IPS-NIHi7 (cell line): ENCODE results near the gene CDC45.
"Not testable (repeated sequence)": the region's sequence is repeated elsewhere in the genome, so short reads cannot be mapped to it uniquely, and the experiment has no call there.

Experiments used
- DNase-seq: peaks from one replicate; pipeline ENCODE4 v3.0.0; 2012; ENCODE audit warnings: mixed read lengths; ENCODE audit errors: extremely low spot score

Gene CDC45, protein sequence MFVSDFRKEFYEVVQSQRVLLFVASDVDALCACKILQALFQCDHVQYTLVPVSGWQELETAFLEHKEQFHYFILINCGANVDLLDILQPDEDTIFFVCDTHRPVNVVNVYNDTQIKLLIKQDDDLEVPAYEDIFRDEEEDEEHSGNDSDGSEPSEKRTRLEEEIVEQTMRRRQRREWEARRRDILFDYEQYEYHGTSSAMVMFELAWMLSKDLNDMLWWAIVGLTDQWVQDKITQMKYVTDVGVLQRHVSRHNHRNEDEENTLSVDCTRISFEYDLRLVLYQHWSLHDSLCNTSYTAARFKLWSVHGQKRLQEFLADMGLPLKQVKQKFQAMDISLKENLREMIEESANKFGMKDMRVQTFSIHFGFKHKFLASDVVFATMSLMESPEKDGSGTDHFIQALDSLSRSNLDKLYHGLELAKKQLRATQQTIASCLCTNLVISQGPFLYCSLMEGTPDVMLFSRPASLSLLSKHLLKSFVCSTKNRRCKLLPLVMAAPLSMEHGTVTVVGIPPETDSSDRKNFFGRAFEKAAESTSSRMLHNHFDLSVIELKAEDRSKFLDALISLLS

DNA sequence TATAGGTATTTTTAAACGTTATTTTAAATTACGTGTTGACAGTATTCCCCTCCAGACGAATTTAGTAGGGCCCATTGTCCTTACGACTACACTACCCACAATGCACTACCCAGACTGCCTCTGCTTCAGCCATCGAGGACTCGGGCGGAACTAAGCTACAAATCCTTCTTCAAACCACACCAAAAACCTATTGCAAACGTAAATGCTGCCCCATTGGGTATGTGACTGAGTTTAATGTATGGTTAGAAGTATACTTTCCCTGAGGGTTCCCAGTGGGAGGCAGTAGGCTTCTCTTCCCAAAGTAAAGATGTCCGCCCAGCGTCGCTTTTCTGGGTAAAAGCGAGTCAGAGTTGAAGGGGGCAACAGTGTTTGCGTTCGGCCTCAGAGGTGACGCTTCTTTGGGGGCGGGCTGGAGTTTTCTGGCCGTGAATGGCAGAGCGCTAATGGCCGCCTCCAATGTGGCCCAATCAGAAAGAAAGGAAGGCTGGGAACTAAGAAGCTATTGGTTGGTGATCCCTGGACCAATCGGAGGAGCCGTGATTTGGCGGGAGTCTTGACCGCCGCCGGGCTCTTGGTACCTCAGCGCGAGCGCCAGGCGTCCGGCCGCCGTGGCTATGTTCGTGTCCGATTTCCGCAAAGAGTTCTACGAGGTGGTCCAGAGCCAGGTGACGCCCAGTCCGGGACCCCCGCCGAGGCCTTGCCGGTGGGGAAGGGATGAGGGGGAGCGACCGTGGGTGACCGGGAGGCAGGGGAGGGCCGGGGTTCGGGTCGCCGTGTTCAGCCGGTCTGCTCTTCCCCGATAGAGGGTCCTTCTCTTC is at the start of gene CDC45:
Gene CDC45 (plus strand): TSS at position 566 of the 818 bp plus-strand sequence. CDS start 49 bp downstream, at position 615.
- DNase-seq: peak; percentile 98

DNA sequence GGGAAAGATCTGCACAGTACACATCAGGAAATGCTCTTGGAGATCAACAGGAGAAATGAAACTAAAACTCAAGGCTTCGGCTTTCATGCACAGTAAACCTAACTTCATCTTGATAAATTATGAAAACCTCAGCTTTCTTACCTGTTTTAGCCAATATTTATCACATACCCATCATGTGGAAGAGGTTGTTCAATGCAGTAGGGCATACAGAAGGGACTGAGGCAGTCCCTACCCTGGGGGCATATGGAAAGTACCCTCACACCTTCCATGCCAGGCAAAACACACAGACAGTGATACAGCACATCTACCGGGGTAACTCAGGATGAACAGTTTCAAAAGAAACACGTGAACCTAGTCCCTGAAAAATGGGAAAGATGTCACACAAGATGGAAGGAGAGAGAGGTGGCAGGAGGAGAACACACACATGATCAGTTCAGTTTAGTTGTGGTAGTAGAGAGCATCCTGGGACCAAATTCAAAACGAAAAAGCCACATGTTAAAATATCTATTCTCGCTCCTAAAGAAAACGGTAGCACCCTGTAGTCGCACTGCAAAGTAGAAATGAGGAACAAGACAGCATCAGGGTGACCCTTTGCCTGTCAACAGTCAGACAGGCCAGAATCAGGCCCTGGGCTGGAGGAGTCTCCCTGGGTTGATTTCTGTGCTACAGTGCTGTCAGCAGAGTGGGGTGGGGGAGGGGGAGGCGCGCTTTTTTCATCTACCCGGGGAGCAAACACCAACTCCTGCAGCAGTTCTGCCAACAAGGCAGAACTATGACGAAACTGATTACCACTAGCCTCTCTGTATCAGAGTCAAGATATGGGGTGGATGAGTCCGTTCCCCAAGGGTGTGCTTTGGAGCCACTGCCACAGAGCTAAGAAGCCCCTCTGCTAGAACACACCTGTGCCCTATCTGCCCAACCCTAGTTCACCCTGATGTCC is 49.5 kb upstream of the CDC45 start:
- DNase-seq: no peak

DNA sequence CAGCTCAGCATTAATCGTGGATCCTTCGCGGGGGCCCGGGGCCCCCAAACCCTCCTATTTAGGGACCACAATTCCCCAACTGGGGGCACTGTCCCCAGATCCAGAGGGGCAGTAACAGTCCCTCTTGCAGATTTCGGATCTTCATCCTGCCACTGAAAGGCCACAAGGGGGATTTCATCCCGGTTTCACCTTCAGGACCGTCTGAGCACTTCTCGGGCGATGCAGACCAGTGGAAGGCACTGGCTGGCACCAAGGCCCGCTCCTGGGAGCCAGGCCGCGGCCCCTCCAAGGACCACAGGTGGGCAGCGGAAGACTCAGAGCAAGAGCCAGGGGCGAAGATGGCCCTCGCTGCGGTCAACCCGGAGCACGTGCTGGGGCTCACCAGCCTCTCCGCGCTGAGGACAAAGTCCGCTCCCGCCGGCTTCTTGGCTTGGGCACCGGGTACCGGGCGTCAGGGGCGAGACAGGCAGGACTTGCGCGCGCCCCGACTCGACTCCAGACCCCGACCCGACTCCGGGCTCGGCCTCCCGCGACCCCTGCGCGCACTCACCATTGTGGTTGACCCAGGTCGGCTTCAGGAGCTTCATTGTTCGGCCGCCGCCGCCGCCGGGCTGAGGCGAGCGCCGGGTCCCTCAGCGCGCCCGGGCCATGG is 48.7 kb upstream of the CDC45 start:
- DNase-seq: peak; percentile 43

DNA sequence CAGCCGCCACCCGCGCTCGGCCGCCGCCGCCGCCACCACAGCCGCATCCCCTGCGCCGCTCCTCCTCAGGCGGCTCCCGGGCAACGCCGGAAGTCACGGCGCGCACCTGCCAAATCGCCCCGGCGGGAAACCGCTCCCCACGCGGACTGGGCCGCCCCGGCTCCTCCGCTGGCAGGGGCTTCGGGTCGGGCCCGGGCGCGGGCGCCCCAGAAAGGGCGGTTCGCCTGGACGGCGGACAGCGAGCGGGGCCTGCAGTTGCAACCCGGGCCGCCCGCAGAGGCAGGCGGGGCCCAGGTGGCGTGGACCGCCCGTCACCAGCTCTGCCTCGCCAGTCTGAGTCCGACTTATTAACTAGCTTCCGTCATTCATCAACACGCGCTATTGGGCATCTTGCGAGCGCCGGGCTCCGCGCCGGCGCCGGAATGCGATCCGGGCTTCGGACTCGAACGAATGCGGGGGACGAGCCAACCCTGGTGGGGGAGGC is 48.0 kb upstream of the CDC45 start, which contains the start of gene HIRA:
Gene HIRA (minus strand): TSS at position 85 of the 484 bp plus-strand sequence. CDS start 257 bp downstream, outside the sequence.
- DNase-seq: peak; percentile 79

DNA sequence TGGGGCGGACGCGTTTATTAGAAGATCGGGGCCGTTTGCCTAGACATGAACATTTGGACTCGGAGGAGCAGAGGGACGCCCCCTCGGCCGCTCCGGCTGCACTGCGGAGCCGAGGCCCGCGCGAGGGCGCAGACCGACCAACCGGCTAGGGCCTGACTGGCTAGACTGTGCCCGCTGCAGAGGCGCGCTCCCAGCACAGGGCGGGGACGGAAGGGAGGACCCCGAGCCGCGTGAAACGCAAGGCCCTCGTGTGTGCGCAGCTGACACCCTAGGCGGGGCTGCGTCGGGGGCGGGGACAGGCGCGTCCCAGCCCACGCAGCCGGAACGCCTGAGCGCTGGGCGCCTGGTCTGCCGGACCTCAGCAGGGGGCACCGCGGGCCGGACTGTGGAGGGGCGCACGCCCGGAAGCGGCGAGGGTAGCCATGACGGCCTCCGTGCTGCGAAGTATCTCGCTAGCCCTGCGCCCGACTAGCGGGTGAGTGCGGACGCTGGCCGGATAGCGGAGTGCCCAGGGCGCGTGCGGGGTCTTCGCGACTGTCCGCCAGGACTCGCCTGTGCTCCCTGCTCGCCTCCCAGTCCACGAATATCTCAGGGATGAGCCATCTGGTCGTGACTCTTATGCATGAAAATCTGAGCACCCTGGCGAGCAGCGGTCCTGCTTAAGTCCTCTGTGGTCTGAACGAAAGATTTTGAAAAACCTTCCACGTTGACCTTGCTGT is 47.4 kb upstream of the CDC45 start, which contains the start of gene MRPL40:
Gene MRPL40 (plus strand): TSS at position 413 of the 719 bp plus-strand sequence. CDS start 10 bp downstream, at position 423.
- peak; percentile 89 for DNase-seq

DNA sequence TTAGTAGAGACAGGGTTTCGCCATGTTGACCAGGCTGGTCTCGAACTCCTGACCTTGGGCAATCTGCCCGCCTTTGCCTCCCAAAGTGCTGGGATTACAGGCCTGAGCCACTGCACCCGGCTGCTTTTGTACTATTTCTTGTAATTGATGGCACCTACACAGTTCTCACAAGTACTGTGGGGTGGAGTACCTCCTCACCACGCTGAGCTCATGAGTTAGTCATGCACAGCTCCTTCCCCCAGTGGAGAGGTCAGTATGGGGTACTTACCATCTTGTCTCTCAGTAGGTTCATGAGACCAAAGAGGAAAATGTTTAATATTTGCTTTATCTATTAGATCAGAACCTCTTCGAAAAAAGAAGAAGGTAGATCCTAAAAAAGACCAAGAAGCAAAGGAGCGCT is 45.3 kb upstream of the CDC45 start:
- DNase-seq: no peak

DNA sequence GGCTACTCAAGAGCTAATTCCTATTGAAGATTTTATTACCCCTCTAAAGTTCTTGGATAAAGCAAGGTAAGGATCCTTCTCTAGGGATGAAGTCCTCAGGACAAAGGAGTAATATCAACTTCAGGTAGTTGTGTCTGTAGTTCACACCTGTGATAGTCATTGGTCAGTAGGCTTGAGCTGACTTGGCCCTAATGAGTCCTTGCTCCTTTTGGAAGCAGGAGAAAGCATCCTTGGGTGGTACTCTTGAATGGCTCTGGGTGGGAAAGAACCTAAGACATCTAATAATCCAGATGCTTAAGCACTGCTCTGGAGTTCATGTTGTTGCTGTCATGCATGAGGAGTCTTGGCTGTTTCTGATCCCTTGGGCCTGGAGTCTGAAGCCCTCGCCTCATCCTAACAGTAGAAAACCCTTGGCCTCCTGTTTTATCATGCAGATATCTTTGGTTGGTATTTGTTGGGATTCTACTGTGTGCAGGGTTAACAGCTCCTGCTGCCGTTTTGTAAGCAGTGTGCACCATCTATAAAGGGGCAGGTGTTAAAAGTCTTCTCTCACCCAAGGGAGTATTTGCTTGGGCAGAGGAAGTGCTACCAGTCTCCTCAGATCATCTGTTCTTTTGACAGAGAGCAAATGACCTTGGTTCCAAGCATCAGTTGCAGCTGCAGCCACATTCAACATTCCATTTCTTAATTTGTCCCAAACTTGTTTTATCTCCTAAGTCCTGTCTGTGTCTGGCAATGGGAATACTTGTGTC is 44.7 kb upstream of the CDC45 start:
- DNase-seq: no peak

DNA sequence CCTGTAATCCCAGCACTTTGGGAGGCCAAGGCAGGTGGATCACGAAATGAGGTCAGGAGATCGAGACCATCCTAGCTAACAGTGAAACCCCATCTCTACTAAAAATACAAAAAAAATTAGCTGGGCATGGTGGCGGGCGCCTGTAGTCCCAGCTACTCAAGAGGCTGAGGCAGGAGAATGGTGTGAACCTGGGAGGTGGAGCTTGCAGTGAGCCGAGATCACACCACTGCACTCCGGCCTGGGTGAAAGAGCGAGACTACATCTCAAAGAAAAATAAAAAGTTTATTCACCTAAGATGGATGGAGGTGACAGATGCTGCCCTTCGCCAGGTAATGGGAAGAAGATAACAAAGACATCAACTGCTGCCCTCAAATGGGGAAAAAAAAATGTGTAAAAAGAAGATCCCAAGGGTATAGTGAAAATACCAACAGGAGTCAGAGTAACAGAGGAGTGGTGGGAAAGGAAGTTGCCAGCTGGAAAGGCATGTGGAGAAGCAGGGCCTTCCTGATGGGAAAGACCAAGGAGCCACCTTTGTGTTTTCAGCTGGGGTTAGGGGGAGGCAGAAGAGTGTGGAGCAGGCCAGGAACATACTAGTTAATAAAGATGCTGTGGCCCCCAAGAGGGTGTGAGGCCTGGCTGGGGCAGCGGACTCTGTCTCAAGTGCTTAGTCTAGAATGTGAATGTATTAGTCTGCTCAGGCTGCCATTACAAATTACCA is 43.1 kb upstream of the CDC45 start:
- not testable (repeated sequence) for DNase-seq

DNA sequence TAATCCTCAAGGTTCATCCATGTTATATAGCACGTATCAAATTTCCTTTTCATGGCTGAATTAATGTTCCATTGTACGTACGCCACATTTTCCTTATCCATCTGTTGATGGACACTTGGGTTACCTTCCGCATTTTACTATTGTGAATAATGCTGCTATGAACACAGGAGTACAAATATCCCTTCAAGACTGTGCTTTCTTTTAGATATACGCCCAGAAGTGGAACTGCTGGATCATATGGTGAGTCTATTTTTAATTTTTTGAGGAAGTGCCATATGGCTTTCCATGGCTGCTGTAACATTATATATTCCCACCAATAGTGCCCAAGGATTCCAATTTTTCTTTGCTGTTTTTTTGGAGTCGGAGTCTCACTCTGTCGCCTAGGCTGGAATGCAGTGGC is 41.4 kb upstream of the CDC45 start:
- no peak for DNase-seq

DNA sequence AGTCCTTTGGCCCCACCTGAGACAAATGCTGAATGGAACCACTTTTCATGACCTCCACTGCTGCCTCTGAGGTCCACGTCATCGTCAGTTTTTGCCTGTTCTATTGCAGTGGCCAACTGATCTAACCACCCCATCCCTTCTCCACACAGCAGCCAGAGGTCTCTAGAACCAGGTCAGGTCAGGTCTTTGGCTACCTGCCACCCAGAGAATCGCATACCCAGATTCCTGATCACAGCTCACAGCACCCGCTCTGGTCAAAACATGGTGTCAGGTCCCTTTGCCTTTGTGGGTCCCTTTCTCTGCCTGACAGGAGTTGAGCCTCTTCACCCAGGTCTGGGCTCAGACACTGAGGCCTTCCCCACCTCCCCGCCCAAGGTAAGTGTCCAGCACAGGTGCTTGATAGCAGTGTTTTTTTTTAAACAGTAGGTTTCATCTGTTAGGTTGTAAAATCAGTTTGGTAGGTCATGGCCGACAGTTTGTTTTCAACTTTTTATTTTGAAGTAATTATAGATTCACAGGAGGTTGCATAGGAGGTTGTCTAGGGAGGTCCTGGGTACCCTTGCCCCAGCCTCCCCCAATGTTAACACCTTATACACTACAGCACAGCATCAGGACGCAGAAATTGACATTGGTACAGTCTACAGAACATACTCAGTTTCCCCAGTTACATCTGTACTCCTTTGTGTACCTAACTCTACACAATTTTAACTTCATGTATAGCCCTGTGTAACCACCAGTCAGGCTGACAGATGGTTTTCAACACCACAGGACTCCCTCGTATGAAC is 39.1 kb upstream of the CDC45 start:
- DNase-seq: no peak

DNA sequence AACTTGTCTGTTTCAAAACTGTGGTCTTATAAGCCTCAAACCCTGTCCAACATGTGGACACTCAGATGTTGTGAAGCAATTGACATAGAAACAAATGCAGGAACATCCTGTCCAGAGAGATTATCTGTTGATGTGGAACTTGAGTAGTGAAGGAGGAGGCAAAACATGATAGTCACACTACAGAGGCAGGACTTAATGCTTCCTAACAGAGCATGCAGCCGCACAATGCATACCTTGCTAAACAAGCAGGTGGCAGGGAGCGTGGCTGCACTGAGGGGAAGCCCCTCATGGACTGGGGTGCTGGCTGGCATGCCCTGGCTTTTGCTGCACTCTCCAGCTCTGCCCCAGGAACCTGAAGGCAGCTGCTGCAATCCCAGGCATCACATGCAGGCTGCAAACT is 37.6 kb upstream of the CDC45 start:
- DNase-seq: no peak

DNA sequence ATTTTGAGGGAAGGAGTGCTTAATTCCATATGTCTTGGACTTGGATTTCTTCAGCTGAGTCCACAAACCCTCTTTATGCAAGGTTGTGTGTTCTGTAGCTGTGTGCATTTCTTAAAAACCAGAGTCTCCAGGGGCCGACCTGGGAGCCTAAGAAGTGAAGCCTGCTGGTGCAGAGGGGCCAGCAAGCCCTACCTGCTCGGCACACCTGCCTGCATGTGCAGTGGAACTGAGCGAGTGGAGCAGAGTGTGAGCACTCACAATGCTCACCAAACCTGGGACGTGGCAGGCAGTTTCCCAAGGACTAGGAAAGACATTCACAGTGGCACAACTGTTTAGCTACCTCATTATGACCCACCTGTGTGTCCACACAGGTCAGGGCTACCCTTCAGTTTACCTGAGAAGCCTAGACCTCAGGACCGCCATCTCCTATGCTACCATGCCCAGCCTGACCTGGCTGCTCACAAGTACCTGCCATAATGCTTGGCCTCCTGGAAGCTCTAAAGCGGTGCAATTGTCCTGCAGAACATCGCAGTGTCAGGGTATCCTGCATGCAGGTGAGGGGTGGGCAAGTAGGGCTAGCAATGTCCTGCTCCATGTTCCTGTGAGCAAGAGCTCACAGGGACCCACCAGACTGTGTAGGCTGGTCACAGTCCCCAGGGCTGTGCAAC is 36.0 kb upstream of the CDC45 start:
- DNase-seq: no peak

DNA sequence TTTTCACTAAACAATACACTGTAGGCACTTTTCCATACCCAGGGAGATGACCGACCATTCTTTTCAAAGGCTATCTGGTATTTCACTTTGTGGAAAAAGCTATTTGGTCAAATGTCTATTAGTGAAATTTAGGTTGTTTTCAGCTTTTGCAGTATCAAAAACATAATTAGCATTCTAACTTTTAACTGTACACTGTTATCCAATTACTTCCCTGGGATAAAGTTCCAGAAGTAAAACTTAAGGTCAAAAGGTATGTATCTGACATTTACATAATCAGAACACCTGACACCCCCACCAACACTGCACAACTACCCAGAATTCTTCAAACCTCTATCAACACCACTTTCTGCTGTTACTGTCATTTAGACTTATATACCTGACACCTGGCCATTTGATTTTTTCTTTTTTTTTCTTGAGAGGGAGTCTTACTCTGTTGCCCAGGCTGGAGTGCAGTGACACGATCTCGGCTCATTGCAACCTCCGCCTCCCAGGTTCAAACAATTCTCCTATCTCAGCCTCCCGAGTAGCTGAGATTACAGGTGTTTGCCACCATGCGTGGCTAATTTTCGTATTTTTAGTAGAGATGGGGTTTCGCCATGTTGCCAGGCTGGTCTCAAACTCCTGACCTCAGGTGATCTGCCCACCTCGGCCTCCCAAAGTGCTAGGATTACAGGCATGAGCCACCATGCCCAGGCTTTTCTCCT is 34.3 kb upstream of the CDC45 start:
- not testable (repeated sequence) for DNase-seq

DNA sequence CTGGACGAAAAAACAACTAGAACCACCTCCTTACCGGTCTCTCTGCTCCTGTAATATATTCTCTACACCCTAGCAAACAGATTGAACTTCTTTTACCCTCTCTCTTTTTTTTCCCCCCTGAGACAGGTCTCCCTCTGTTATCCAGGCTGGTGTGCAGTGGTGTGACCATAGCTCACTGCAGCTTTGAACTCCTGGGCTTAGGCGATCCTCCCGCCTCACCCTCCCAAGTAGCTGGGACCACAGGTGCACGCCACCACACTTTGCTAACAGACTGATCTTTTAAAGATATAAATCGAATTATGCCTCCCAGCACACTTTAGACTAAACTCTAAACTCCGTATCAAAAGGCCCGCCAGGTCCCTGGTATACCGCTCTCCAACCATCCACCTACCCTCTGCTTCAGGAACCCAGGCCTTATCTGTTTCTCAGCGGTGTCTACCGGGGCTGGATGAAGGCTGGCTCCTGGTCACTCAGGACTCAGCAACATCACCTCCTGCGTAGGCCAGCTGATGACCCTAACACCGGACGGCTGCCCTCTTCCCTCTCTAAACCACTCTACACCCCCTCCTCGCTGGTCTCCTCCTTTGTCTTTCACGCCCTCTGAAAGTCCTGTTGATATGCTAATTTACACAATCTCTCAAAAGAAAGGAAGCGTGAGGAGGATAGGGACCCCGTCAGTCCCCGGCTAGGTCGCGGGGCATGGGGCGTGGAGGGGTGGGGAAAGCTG is 33.0 kb upstream of the CDC45 start:
- peak; percentile 75 for DNase-seq

DNA sequence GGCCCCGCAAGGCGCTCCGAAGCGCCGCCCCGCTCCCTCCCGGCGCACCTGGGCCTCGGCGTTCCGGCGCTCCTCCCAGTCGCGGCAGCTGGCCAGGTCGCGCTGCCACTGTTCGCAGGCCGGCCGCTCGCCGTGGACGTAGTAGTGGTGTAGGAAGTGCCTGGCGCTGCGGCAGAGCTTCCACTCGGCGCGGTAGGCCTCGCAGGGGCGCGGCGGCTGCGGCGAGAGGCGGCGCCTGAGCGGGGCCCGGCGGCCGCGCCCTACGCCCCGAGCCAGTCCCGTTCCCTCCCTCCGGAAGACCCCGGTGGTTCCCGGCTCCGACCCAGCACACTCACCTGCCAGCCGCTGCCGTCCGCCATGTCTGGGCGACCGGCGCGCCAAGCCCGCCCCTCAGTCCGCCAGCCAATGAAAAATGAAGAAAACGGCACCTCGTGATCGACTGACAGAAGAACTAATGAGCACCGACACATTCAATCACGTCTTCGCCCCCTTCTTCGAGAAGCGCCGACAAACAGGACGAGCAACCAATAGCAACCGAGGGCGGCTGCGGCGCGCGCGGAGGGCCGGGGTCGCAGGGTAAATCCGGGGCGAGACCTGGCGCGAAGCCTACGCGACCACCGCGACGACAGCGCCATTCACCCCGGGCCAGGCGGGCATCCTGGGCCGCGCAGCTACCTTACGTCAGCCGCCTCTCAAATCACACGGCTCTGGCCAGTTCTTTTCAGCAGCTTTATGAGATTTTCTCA is 32.2 kb upstream of the CDC45 start, which contains the start of gene C22orf39:
Gene C22orf39 (minus strand): TSS at position 382 of the 746 bp plus-strand sequence. CDS start 23 bp downstream, at position 359.
- DNase-seq: peak; percentile 99
